Mesenteric fat pad (tissue), 1 donor: ENCODE data around the gene ADAM12. TPM values are rescaled to one million over a fixed set of nuclear protein-coding genes. Genes with fewer than 3 reads are reported as not detected.
"Not testable (repeated sequence)": the region's sequence is repeated elsewhere in the genome, so short reads cannot be mapped to it uniquely, and the experiment has no call there.

Experiments used
- DNase-seq: peaks from one replicate; pipeline ENCODE4 v3.0.0-alpha.2; 2020; ENCODE audit warnings: low spot score
- total RNA-seq: library from RNA; stranded (reverse); fragmentation: NEBNext Ultra II Directional; extraction: Animal tissue kit (Norgen Biotek cat#: 25700); gene quantifications from one replicate; pipeline ENCODE4 v1.2.1, GENCODE V29; 2021
- donor health status: DM: yes; HTN: yes; CAD: no.

Gene ADAM12
- total RNA-seq, 1 donor from 2014 or later: 77.9 TPM

DNA sequence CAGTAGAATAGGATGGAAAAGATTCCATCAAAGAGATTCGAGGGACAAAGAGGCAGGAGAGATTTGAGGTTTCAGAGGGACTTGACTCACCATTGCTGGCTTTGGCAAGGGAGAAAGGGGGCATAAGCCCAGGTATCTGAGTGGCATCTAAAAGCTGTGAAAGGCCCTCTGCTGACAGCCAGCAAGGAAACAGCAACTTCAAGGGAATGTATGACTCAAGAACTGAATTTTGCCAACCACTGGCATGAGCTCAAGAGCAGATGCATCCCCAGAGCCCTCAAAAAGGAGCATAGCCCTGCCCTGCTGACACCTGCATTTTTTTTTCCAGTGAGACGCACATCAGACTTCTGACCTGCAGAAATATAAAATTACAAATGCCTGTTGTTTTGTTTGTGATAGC lies 19.6 kb upstream of the ADAM12 start:
- DNase-seq: no peak

DNA sequence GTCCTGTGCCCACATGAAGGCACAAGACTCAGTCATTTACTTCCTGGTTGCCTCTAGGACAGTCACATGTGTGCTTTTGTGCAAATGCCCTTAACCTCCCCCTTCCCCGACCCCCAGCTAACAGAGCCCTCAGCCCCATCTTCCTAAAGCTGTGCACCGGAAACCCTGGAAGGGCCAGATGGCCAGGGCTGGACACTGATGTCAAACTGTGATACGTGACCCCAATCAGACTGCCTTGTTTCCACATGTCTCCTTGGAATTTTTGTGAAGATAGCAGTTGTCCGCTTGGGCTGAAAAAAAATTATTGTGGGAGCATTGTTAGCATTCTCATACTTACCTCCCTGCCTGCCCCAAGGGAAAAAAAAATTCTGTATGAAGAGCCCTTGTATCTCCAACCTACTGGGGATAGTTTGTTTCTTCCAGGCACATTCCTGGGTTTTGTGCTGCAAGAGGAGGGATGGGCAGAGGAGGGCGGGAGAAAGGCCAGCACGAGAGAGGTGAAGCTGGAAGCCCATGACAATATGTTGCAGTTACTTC lies 17.0 kb upstream of the ADAM12 start:
- no peak for DNase-seq

DNA sequence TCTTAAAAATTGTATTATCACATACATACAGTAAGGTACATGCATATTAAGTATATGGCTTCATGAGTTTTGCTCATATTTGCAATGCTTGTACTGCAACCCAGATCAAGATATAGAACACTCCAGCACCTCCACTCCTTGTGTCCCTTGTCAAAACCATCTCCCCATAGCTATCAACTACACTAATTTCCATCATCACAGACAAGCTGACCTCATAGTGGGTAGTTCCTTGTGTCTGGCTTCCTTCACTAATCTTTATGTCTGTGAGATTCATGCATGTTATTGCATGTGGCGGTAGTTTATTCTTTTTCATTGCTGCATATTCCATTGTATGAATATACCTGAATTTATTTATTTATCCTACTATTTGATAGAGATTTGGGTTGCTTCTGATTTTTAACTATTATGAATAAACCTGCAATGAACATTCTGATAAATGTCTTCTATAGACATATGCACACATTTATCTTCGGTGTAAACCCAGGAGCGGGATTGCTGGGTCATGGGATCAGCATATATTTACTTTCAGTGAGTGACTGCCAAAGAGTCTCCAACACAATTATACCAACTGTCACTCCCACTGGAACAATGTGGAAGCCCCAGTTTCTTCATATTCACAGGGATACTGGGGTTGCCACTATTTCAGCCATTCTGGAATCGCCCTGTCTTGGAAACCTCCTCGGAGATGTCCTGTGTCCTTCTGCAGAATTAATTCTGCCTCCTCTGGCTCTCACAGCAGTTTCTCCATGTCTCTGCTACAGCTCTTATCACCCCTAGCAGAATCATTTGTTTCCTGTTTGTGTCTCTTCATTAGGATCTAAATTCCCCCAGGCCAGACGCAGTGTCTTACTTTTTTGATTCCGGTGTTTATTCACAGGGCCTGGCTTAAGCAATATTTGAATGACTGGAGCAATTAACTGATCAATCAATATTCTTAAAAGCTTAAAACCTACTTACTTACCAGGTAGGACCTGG lies 14.7 kb upstream of the ADAM12 start:
- no peak for DNase-seq

DNA sequence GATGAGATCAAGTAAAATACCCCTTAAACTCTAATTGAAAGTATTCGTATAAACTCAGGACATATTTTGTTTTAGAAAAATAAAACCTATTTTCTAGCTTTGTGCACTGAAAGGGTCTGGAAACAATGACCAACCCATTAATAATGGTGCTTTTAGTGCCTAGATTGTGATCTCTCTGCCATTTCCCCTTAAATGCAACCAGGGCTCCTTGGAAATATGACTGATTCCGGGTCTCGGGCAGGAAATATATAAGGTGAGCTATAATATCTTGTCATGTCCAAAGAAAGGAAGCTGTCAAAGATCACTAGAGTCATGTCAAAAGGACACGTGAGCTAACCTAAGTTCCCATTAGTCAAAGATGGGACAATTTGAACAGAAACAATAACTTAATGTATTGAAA lies 12.4 kb upstream of the ADAM12 start:
- no peak for DNase-seq

DNA sequence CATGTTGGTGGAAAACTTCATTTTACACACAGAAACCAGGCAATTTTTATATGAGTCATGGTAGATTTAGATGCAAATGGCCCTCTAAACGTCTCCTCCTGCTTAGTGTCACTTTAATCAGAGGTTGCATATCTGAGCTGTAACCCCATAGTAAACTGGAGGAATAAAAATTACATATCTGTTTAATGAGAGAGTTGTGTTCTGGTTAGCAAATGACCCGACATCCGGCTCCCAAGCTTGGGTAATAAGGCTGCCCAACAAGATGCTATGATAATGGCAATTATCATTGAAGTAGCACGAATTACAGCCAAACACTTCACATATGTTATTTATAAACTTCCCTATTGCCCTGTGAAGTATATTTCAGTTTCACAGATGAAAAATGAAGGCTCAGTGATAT lies 10.6 kb upstream of the ADAM12 start:
- no peak for DNase-seq

DNA sequence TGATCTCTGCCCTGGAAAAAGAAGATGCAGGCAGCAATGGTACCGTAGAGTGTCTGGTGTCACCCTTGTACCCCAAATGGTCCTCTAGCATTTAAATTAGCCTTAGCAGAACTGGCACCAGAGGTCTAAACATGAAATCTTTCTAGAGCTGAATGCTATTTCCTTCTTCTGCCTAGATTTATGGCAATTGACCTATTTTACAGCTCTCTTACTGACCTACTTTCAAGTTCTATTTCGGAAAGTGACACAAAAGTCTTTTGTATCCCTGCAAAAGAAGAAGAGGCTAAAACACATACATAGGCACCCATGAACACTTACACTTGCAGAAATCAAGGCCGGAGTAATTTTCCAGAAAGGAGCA lies 10.1 kb upstream of the ADAM12 start:
- DNase-seq: no peak

DNA sequence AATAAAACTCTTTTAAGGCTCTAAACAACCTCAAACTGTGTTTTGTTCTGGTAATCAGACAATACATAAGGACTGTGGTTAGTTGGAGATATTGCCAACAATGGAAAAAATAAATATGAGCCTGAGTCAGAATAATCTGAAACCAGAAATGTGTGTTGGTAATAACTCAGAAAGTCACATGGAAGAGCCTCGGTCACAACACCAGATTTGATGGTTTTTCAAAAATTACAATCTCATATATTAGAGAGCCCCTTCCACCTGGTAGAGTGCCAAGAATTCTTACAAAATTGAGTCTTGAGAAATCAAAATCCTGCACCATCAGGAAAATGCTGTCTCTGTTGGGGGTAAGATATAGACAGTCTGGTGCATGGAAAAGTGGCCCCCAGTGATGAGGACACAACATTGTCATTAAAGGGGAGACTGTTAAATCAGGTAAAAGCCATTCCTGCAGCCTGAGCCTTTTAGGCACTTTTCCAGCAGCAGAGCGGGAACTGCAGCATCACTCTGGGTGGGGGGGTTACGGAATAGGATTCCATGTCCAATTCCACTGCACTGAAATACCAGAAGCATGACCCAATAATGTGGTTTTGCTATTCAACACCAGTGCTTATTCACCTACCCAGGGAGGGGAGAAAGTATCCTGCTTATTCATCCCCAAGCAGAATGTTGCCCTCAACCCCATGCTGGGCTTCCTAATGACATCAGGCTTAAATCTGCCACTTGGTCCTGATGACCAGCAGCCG lies 9.5 kb upstream of the ADAM12 start:
- no peak for DNase-seq

DNA sequence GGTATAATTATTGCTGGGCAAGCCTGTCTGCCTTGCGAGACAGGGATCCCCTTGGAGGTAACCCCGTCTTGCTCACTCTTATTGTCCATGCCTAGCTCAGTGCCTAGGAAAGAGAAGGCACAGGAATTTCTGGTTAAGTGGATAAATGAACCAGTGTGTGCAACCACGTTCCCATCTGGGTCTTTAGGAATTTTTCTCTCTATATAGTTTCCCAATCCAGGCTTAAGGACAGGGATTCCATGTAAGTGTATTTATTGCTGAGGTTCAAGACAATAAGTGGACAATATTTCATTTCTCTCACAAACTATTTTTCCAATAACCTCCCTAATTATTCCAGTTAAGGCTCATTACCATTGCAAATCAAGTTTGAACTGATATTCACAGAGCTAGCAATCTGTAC lies 8.9 kb upstream of the ADAM12 start:
- no peak for DNase-seq

DNA sequence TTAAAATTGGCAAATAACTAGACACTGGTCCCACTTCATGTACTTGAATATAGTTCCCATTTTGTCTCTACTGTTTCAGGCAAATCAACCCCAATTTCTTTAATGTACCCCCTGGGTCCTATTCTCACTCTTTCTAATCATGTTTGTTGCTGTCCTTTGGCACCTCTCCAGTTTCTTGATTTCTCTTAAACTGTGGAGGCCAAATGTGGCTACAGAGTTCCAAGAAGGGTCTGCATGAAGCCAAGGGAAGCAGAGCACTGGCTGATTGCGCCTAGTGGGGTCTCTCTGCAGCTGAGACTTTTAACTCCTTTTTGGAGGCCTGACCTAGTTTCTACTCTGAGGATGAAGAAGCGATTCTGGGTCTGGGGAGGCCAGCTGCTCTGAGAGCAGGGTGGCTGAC lies 6.7 kb upstream of the ADAM12 start:
- DNase-seq: no peak

DNA sequence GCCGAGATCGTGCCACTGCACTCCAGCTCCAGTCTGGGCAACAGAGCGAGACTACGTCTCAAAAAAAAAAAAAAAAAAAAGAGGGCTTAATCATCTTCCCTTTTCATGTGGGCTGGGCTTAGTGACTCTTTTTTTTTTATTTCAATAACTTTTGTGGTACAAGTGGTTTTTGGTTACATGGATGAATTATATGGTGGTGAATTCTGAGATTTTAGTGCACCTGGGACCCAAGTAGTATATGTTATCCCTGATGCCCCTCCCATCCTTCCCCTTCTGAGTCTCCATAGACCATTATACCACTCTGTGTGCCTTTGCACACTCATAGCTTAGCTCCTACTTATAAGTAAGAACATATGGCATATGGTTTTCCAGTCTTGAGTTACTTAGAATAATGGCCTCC lies 4.8 kb upstream of the ADAM12 start:
- no peak for DNase-seq

DNA sequence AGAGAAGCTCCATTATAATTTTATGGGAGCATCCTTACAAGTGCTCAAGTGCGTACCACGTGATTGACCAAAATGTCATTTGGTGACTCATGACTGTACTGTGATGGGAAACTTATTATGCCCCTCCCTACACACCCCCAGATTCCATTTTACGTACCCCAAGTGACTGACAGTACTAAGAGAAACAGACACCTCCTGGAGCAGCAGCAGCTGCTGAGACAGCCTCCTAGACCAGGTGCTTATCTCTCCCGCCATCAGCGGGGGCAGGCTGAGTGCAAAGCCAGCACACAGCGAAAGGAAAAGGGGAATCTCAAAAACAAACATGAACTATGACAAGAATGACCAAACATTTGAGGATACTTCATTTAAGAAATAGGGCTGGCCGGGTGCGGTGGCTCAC lies 4.2 kb upstream of the ADAM12 start:
- DNase-seq: no peak

DNA sequence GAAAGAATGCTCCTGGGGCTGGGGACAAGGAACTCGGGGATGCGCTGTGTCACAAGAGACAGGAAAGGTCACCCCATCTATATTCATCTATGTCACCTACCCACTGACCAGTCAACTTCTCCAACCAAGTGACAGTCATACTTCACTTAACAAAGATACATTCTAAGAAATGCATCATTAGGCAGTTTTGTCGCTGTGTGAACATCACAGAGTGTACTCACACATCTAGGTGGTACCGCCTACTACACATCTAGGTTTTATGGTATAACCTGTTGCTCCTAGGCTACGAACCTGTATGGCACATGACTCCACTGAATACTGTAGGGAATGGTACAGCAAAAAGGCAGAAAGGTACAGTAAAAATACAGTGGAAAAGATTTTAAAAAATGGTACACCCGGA lies 3.8 kb upstream of the ADAM12 start:
- DNase-seq: no peak

DNA sequence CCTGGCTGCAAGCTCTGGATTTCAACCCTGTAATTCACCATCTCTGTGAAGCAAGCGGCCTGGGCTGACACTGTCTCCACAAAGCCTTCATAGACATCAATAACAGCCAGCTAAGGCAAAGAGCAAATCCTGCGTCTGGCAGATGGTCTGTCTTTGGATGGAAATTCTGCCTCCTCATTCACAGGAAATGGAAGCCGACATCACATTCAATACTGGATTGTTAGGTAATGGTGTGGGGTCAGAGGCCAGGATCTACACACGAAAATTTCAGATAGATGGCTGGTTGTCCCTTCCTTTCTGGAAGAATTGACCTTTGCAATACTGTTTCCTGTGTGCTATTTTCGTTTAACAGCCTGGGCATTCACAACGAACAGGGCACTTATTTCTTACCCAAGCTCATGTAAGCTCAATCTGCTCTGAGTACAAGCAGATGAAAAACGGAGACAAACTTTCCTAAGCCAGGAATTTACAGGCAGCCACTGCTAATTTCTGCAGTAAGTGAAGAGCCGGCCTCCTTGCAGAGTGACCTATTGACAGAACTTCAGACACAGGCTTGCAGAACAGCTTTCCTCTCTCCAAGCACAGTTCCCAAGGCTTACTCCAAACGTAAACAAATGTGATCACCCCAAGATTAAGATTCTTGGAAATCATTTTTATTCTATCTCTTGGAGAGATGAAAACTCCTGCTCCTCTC lies 3.1 kb upstream of the ADAM12 start:
- DNase-seq: no peak

DNA sequence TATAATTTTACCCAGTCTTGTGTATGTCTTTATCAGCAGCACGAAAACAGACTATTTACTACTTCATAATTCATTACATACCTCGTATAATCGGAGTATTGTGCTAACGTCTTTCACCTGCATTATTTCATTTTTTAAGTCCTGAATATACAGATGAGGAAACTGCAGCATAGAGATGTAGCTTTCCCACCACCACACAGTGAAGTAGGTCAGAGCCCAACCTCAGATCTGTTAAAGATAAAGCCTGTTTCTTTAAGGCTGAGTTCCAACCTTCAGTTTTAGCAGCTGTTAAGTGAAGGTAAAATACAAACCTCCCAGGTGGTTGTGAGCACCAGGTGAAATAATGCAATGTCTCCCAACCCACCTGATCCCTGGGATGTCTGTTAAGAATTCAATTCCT lies 2.0 kb upstream of the ADAM12 start:
- DNase-seq: no peak

DNA sequence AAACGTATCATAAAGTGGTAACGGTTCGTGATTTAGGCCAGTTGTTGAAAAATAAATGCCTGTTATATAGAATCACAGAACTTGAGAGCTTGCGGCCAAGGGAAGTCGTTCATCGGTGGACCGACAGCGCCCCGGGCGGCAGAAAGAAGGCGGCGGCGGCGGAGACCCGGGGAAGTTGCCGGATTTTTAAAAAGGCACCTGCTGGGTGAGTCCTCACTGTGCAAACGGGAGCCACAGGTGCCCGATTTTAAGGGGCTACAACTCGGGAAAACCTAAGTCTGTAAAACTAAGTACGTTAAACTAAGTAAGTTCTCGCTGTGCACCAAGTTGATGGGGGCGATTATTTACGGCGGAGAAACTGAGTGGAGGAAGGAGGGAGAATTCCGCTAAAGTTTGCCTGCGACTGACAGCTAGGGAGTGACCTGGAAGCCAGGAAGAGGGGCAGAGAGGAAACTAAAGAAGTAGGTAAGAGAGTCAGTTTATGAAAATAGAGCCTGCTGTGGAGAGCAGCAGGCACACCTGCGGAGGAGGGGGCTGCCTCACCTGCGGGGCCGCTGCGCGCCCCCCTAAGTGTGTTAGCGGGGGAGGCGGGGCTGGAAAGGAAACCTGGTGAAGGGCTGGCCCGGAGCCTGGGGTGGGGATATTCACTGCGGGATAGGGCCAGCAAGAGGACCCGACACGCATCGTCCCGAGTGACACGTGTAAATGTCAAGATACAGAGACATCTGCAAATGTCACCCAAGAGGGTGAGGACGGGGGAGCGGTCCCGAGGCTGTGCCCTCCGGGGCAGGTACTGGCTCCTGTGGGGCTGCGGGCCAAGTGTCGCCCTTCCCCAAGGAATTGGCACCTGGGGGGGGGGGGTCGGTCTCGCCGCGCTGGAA lies 996 bp downstream of the ADAM12 start:
- no peak for DNase-seq

DNA sequence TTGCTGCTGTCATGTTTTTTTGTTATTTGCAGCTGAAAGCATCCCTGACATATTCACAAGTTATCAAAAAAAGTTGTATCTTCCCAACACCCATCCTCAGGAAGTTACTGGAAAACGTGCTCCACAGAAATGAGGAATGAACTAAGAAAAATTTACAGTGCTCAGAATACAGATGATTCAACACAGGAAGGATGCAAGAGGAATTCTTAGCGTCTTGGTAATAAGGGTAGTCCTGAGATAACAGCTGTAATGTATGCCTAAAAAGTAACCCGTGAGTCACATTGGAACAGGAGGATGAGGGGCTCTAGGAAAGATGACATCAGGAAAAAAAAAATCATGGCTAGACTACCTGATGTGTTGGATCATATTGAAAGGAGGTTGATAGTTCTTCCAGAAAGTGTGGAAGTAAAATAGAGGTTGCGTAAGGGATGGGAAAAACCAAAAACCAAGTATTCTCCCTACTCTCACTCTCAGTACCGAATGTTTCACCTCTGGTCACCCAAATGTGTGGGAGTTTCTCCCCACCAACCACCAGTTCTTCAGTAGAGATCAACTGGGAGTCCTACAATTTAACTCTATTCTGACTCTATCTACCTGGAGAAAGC lies 3.9 kb downstream of the ADAM12 start:
- no peak for DNase-seq

DNA sequence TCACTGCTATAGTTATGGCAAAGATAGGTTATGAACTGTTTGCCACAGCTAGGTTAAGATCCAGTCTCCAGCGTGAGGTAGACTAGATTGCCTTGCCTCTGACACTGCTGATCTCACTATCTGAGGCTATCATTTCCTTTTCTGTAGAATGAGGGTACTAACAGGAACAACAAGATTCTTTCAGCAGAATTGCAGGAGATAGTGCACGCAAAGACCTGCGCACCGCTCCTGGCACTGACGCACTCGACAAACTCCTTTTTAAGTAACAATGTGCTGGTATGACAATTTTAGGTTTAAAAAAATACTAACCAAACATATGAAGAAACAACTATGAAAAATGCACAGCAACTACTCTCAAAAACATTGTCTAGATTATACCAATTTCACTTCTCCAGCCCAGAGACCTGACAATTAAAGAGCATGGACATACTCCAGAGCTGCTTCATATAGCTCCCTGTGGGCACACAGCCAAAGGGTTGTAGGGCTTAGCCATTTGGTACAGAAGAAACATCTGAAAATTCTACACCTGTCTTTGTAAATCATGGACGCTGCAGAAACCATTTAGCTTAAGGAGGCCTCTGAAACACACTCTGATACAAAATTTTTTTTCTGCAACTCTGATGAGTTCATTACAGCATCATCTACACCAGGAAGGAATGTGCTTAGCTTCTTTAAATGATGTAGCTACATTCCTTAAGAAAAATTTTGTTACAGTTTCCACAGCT lies 7.8 kb downstream of the ADAM12 start:
- DNase-seq: no peak

DNA sequence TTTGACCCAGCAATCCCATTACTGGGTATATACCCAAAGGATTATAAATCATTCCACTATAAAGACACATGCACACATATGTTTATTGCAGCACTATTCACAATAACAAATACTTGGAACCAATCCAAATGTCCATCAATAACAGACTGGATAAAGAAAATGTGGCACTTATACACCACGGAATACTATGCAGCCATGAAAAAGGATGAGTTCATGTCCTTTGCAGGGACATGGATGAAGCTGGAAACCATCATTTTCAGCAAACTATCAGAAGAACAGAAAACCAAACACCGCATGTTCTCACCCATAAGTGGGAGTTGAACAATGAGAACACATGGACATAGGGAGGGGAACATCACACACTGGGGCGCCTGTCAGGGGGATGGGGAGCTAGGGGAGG lies 9.1 kb downstream of the ADAM12 start:
- DNase-seq: not testable (repeated sequence)

DNA sequence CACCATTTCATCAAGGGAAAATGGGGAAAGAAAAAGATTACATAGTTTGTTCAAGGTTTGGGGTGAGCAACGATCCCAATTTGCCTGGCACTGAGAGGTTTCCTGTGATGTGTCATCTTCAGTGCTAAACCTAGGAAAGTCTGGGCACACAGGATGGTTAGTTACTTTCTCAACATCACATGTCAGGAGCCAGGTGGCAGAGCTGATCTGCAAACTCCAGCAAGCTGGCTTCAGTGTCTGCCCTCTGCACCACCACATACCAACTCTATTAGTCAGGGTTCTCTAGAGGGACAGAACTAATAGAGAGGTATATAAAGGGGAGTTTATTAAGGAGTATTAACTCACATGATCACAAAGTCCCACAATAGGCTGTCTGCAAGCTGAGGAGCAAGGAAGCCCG lies 11.3 kb downstream of the ADAM12 start:
- no peak for DNase-seq
